AG10803 (cell line): ENCODE data around the gene OVOL1.

Source experiments
- DNase-seq: peaks from one replicate; pipeline ENCODE4 v3.0.0; 2010; ENCODE audit warnings: low read depth
- H3K4me3 ChIP-seq: 2 replicates; pipeline ENCODE4 v1.5.1; 2011; ENCODE audit warnings: mild to moderate bottlenecking, low read length, control low read depth
- TF ChIP-seq, protein P1 (sequence below): conservative IDR thresholded peaks from 2 replicates; pipeline ENCODE4 v1.5.1; 2011; ENCODE audit warnings: mild to moderate bottlenecking, low read length, control low read depth, inconsistent platforms

The OVOL1 gene

DNA sequence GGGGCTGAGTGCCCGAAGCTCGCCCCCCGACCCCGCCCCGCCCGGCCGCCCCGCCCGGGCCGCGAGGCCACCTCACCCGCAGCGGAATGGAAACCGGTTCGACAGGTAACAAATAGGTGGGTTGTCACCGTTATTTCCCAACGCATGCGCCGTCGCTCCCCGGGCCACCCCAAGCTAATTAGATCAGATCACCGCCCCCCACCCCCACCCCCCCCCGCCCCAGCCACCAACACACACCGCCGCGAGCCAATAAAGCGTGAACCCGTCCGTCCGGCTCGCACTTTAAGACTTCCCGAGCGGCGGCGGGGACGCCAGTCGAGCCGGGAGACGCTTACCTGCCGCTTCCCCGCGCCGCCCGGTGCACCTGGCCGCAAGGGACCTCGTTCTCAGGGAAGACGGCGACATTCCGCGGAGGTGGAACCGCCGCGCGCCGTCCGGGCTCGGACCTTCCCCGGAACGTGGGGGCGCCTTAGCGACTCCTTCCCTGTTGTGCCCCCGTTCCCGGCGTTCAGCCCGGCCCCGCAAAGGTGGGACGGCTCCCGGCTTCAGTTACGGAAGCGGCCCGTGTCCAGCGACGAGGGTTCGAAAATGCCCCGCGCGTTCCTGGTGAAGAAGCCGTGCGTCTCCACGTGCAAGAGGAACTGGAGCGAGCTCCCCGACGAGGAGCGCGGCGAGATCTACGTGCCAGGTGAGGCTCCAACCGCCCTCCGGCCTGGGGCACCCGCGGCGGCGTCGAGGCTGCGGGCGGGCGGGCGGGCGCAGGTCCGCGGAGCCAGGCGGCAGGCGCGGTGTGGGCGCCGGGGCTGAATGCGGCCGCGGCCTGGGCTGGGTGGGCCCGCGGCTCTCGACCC is at the start of gene OVOL1:
Gene OVOL1, plus strand, starts transcription at position 278 of the 851 bp plus-strand sequence. Its CDS starts 311 bp downstream, at position 589.
- no peak for DNase-seq
- TF ChIP-seq, protein P1, sequence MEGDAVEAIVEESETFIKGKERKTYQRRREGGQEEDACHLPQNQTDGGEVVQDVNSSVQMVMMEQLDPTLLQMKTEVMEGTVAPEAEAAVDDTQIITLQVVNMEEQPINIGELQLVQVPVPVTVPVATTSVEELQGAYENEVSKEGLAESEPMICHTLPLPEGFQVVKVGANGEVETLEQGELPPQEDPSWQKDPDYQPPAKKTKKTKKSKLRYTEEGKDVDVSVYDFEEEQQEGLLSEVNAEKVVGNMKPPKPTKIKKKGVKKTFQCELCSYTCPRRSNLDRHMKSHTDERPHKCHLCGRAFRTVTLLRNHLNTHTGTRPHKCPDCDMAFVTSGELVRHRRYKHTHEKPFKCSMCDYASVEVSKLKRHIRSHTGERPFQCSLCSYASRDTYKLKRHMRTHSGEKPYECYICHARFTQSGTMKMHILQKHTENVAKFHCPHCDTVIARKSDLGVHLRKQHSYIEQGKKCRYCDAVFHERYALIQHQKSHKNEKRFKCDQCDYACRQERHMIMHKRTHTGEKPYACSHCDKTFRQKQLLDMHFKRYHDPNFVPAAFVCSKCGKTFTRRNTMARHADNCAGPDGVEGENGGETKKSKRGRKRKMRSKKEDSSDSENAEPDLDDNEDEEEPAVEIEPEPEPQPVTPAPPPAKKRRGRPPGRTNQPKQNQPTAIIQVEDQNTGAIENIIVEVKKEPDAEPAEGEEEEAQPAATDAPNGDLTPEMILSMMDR: no peak
- H3K4me3 ChIP-seq: no peak within 1 kb of the TSS

DNA sequence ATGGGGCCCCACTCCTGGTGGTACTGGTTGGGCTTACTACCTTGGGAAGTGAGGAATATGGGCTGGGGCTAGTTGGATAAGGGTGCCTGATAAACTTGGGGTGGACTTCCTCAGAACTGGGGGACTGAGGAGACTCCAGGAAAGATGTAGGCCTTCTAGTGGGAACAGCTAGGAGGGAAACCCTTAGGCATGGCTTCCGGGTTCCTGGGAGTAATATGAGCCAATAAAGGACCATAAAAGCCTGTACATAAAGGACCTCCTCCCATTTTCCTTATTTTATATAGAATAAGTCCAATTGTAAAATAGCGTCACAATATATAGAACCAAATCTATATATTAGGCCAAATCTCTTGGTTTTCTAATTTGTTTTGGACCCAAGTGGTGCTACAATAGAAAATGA is 47.8 kb upstream of the OVOL1 start:
- DNase-seq: no peak
- TF ChIP-seq, protein P1: no peak
- H3K4me3 ChIP-seq: no peak overlapping the region

DNA sequence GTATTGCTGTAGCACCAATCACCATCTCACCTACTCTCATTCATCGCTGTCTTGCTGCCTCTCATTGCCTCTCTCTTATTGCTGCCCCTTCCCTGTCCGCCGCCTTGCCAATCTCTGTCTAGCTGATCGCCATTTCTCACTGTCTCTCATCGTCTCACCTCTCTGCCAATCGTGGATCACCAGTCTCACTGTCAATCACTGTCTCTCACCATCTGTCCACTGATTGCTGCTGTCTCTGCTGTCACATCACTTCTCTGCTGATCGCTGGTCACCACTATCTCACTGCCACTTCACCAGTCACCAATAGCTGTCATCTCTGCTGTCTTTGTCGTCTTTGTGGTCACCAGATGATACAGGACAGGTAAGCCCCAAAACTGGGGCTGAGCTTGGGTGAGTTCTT is 45.7 kb upstream of the OVOL1 start:
- no peak overlapping the region for H3K4me3 ChIP-seq
- no peak for DNase-seq
- TF ChIP-seq, protein P1: no peak

DNA sequence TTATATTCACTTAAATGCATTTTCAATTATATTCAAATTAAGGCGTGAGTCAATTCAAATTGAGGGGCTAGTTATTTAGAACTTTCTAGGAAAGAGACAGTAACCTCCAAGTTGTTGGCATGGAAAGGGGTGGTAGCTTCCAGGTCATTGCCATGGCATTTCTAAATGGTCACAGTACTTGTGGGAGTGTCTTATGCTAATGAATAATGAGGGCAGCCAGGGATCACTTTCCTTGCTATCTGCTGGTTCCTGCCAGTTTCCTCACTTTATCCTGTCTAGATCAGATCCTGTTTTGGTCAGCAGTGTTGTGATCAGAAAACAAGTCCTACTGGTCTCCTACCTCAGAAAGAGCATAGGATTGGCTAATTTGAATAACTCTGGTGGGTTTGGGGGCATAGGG is 44.5 kb upstream of the OVOL1 start:
- no peak overlapping the region for H3K4me3 ChIP-seq
- TF ChIP-seq, protein P1: no peak
- no peak for DNase-seq

DNA sequence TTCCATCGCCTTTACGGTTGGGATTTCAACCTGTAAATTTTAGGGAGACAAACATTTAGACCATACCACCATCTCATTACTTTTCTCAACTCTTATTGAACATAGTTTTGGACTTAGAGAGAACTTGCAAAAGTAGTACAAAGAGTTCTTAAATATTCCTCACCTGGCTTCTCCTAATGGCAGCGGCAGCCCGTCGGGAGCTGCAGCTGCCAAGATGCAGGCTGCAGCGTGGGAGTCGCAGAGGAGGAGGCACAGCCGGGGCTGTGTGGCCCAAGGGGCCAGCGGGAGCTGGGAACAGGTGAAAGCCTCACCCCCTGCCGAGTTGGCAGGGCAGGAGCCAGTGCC is 43.2 kb upstream of the OVOL1 start:
- H3K4me3 ChIP-seq: no peak overlapping the region
- TF ChIP-seq, protein P1: no peak
- no peak for DNase-seq

DNA sequence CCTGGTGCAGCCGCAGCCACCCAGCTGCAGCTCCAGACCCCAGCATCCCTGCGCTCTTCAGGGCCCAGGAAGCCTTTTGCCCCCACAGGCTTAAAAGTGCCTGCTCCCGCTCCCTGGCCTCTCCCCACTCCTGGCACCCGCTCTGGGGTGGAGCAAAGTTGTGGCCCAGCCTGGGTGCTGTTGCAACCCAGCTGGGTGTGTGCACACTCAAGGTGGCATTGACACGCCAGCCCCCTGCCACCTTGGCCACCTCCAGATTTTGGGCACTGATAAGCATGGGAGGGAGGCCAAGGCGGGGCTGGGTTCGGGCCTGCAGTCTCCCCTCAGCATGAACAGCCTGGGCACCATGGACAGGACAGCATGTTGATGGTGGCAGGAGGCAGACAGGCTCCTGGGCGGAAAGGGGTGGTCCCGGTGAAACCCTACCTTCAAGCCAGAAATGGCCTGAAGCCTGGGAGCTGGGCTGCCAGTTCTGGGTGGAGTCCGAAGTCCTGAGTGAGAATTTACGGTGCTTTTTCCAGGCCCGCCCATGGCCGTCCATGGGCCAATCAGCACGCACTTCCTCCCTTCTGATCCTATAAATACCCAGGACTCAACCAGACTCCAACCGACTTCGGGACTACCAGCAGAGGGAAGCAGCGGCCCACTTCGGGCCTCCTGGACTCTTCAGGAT is 42.7 kb upstream of the OVOL1 start:
- TF ChIP-seq, protein P1: peak; percentile 55
- peak; percentile 44 for DNase-seq
- no peak overlapping the region for H3K4me3 ChIP-seq

DNA sequence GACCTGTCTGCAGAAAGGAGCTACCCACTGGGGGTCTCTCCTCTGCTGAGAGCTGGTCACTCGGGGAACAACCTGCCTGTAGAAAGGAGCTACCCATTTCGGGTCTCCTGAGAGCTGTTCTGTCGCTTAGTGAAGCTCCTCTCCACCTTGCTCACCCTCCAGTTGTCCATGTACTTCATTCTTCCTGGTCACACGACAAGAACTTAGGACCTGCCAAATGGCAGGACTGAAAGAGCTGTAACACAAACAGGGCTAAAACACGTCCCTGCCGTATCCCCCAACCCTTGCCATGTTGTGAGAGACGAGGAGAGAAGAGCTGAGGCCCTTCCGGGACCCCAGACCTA is 42.2 kb upstream of the OVOL1 start:
- H3K4me3 ChIP-seq: no peak overlapping the region
- TF ChIP-seq, protein P1: no peak
- DNase-seq: no peak
